Measurements from ENCODE around the gene LILRB1. TPM values are rescaled to one million over a fixed set of nuclear protein-coding genes. Genes with fewer than 3 reads are reported as not detected.
"Not testable (repeated sequence)": the region's sequence is repeated elsewhere in the genome, so short reads cannot be mapped to it uniquely, and the experiment has no call there.

LILRB1 gene

DNA sequence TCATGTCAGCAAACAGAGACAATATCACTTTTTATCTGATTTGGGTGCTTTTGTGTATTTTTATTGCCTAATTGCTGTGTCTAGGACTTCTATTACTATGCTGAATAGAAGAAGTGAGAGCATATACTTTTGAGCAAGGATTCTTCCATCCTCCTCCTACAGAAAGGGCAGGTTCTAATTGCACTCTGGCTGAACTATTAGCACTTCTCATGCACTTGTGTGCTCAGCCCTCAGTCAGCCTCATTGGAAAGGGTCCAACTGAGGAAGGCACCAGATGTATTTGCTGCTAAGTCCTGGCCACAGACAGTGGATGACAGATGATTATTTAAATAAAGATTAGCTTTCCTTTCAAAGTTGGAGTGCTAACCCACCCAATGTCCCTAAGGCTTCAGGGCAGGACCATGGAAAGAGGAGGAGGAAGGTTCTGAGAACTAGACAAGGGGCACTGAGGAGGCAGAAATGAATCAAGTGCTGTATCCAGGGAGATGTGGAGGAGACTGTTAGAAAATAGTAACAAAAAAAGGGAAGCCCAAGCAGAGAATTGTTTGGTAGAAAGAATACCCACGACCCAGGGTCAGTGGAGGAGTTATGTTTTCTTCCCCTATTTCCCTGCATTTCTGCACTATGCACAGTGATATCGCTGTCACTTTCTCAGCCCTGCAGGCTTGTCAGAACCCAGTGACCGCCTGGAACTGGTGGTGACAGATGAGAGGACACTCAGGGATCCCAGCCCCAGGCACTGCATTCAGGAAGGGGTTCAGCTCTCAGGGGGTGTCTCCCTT lies 40.5 kb downstream of the LILRB1 start:
- Histone ChIP-seq H3K36me3 (ENCODE audit: insufficient read depth, low read length) (no peaks in the 10 kb centered on the region), H3K27me3 (ENCODE audit: control insufficient read depth, insufficient read depth, low read length) (no peaks in the 10 kb centered on the region), H3K9ac (ENCODE audit: low read depth, low read length) (no peak overlapping the region), H3K4me3 (ENCODE audit: low read length) (no peak overlapping the region), H3K9me3 (replicated peaks; ENCODE audit: low read length) (peaks cover 4% of the 10 kb centered on the region), H3K4me2 (ENCODE audit: low read length) (no peak overlapping the region), H3K4me1 (ENCODE audit: control insufficient read depth, insufficient read depth, low read length) (no peaks in the 10 kb centered on the region)

DNA sequence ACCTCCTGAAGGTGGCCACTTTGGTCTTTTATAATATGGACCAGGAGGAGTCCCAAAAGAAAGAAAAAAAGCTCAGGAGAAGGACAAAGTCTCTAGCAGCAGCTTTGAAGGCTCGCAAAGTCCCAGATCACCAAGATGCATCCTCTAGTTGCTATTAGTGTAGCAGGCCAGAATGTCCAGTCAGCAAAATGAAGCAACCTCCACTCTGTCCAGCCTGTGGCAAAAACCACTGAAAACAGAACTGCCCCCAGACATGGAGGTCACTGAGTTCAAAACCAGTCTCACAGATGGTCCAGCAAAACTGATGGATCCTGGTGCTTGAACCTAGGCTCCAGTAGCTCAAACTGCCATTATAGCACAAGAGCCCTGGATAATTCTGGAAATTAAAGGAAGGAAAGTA lies 42.9 kb downstream of the LILRB1 start:
- Histone ChIP-seq H3K9me3 (replicated peaks; ENCODE audit: low read length) (peaks cover 4% of the 10 kb centered on the region), H3K4me1 (ENCODE audit: control insufficient read depth, insufficient read depth, low read length) (no peaks in the 10 kb centered on the region), H3K4me3 (ENCODE audit: low read length) (no peak overlapping the region), H3K27me3 (ENCODE audit: control insufficient read depth, insufficient read depth, low read length) (no peaks in the 10 kb centered on the region), H3K36me3 (ENCODE audit: insufficient read depth, low read length) (no peaks in the 10 kb centered on the region), H3K4me2 (ENCODE audit: low read length) (no peak overlapping the region), H3K9ac (ENCODE audit: low read depth, low read length) (no peak overlapping the region)

DNA sequence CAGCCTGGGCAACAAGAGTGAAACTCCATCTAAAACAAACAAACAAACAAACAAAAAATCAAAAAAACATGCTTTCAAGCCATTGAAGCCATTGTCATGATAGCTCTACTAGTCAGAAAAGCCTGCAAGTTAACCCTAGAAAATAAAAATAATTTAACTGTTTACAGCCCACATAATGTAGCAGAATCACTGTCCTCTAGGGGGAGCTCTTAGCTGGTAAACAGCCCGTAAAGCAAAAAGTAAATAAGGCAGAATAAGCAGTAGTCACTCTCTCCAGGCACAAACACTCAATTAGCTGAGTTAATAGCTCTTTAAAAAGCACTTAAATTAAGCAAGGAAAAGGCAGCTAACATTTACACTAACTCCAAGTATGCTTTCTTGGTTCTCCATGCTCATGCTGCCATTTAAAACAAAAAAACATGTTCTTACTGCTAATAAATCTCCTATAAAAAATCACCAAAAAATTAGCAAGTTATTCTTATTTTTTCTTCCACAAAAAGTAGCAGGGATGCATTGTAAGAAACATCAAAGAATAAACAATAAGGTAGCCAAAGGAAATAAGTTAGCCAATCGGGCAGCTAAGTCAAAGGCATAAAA lies 43.8 kb downstream of the LILRB1 start:
- Histone ChIP-seq H3K9me3 (replicated peaks; ENCODE audit: low read length) (peaks cover 4% of the 10 kb centered on the region), H3K4me3 (ENCODE audit: low read length) (no peak overlapping the region), H3K9ac (ENCODE audit: low read depth, low read length) (no peak overlapping the region), H3K4me2 (ENCODE audit: low read length) (no peak overlapping the region), H3K36me3 (ENCODE audit: insufficient read depth, low read length) (no peaks in the 10 kb centered on the region), H3K27me3 (ENCODE audit: control insufficient read depth, insufficient read depth, low read length) (no peaks in the 10 kb centered on the region), H3K4me1 (ENCODE audit: control insufficient read depth, insufficient read depth, low read length) (no peaks in the 10 kb centered on the region)

DNA sequence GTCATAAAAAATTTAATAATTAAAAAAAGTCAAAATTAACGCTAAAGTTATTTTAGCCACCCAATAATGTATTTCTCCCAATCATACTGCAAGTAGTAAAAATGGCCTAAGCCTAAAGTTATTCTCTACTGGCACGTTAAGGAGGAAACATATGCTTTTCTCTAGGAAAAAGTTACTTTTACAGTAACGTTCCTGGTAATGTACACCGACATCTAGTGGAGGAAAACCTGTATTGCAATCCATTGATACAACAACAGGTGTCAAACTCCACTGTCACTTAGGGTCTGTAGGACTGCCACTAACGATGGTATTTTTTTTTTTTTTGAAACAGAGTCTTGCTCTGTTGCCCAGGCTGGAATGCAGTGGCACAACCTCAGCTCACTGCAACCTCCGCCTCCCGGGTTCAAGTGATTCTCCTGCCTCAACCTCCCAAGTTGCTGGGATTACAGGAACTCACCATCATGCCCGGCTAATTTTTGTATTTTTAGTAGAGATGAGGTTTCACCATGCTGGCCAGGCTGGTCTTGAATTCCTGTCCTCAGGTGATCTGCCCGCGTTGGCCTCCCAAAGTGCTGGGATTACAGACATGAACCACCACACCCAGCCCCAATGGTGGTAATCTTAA lies 46.0 kb downstream of the LILRB1 start:
- H3K9ac ChIP-seq (ENCODE audit: low read depth, low read length); H3K27me3 ChIP-seq (ENCODE audit: control insufficient read depth, insufficient read depth, low read length); H3K4me2 ChIP-seq (ENCODE audit: low read length); H3K9me3 ChIP-seq (replicated peaks; ENCODE audit: low read length); H3K4me3 ChIP-seq (ENCODE audit: low read length); H3K4me1 ChIP-seq (ENCODE audit: control insufficient read depth, insufficient read depth, low read length); H3K36me3 ChIP-seq (ENCODE audit: insufficient read depth, low read length): not testable (repeated sequence)

DNA sequence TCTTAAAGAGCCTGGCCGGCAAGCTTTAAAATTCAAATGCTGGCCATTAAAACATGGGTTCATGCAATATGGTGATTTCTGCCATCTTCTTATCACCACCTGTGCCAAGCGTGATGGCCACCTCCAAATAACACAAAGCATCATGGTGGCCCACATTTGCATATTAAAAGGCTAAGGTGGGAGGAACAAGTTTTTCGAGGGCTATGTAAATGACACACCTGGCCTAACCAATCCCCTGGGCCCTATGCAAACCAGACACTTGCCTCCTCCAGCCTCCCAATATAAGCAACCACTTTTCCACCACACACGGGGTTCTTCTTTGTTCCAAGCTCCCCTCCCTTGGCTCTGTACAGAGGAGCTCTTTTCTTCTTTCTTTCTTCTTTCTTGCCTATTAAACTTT lies 46.9 kb downstream of the LILRB1 start:
- Histone ChIP-seq H3K4me1 (ENCODE audit: control insufficient read depth, insufficient read depth, low read length) (no peaks in the 10 kb centered on the region), H3K4me2 (ENCODE audit: low read length) (no peak overlapping the region), H3K9me3 (replicated peaks; ENCODE audit: low read length) (no peaks in the 10 kb centered on the region), H3K4me3 (ENCODE audit: low read length) (no peak overlapping the region), H3K9ac (ENCODE audit: low read depth, low read length) (no peak overlapping the region), H3K36me3 (ENCODE audit: insufficient read depth, low read length) (no peaks in the 10 kb centered on the region), H3K27me3 (ENCODE audit: control insufficient read depth, insufficient read depth, low read length) (no peaks in the 10 kb centered on the region)

DNA sequence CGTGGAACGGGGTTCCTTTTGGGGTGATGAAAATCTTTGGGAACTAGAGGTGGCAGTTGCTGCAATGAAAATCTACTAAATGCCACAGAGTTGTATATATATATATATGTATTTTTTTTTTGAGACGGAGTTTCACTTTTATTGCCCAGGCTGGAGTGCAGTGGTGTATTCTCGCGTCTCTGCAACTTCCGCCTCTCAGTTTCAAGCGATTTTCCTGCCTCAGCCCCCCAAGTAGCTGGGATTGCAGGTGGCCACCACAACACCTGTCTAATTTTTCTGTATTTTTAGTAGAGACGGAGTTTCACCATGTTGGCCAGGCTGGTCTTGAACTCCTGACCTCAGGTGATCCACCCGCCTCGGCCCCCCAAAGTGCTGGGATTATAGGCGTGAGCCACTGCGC lies 51.3 kb downstream of the LILRB1 start:
- not testable (repeated sequence) for H3K4me2 ChIP-seq (ENCODE audit: low read length); H3K9me3 ChIP-seq (replicated peaks; ENCODE audit: low read length); H3K36me3 ChIP-seq (ENCODE audit: insufficient read depth, low read length)

DNA sequence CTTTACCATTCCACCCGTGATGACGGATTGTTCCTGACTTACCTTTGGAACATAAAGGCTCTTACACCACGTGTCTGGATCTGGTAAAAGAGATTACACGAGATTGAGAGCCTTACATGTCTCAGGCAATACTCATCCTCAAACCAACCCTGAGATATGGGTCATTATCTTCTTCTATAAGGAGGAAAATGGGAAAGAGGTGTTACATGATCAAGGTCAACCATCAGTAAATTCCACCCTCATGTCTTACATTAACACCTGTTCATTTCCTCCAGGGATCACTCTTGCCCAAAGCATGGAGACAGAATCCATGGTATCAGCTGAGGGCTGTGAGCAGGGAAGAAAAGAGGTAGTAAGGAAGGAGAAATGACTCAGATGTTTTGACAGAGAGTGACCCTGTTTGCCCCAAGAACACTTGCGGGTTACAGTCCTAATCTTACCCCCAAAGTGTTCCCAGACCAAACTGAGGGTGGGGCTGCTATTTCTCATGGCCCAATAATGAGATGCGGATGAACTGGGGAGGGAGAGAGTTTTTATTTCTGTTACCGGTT lies 52.1 kb downstream of the LILRB1 start:
- H3K27me3 ChIP-seq (ENCODE audit: control insufficient read depth, insufficient read depth, low read length), result no peaks in the 10 kb centered on the region
- H3K4me2 ChIP-seq (ENCODE audit: low read length), result no peak overlapping the region
- no peaks in the 10 kb centered on the region for H3K4me1 ChIP-seq (ENCODE audit: control insufficient read depth, insufficient read depth, low read length)
- H3K9me3 ChIP-seq (replicated peaks; ENCODE audit: low read length), result no peaks in the 10 kb centered on the region
- H3K36me3 ChIP-seq (ENCODE audit: insufficient read depth, low read length), result no peaks in the 10 kb centered on the region
- no peak overlapping the region for H3K9ac ChIP-seq (ENCODE audit: low read depth, low read length)
- H3K4me3 ChIP-seq (ENCODE audit: low read length), result no peak overlapping the region

More for the DNA sequence above, 51.3 kb downstream of the LILRB1 start:
- not testable (repeated sequence) for H3K4me3 ChIP-seq (ENCODE audit: low read length); H3K9ac ChIP-seq (ENCODE audit: low read depth, low read length); H3K4me1 ChIP-seq (ENCODE audit: control insufficient read depth, insufficient read depth, low read length); H3K27me3 ChIP-seq (ENCODE audit: control insufficient read depth, insufficient read depth, low read length)

DNA sequence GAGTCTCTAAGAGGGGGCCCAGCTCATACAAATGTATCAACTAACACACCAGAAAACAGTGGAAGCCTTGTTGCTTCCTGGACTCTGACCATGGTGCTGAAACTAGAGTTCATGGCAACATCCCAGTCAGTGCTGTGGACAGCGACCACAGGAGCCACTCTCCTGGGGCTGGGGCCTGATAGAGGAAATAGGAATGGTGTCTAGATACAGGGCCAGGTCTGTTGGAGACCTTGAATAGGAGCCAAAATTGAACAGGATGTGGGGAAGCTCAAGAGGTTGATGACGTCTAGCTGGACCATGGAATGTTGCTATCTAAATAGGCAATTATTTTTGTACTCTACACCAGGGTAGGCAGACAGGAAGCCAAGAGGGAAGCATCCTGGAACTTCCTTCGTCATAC lies 54.2 kb downstream of the LILRB1 start:
- Histone ChIP-seq H3K9ac (ENCODE audit: low read depth, low read length) (no peak overlapping the region), H3K27me3 (ENCODE audit: control insufficient read depth, insufficient read depth, low read length) (no peaks in the 10 kb centered on the region), H3K9me3 (replicated peaks; ENCODE audit: low read length) (no peaks in the 10 kb centered on the region), H3K4me2 (ENCODE audit: low read length) (no peak overlapping the region), H3K4me3 (ENCODE audit: low read length) (no peak overlapping the region), H3K4me1 (ENCODE audit: control insufficient read depth, insufficient read depth, low read length) (no peaks in the 10 kb centered on the region), H3K36me3 (ENCODE audit: insufficient read depth, low read length) (no peaks in the 10 kb centered on the region)

Small RNA genes within 50 kb of the gene (small RNA-seq; reads per million reads assigned to genes)
- gene AC245036.3 (not detected), gene MIR8061 (not detected)
